Mesendoderm (in vitro differentiated cells): ENCODE measurements around the gene SSR4.

Experiments used
- DNase-seq: peaks from one replicate; pipeline ENCODE4 v3.0.0; 2013
- H2AK5ac ChIP-seq: 2 replicates; pipeline ENCODE4 v1.6.1; 2013; ENCODE audit warnings: low read length, inconsistent platforms
- H2BK120ac ChIP-seq: 2 replicates; pipeline ENCODE4 v1.6.1; 2013; ENCODE audit warnings: low read depth, mild to moderate bottlenecking, low read length, moderate library complexity, mixed read lengths
- H2BK15ac ChIP-seq: replicated peaks from 2 replicates; pipeline ENCODE4 v1.6.1; 2013; ENCODE audit warnings: low read depth, mild to moderate bottlenecking, moderate library complexity
- H2BK5ac ChIP-seq: 2 replicates; pipeline ENCODE4 v1.6.1; 2013; ENCODE audit warnings: low read length, inconsistent platforms
- H3K18ac ChIP-seq: 2 replicates; pipeline ENCODE4 v1.6.1; 2013; ENCODE audit warnings: mild to moderate bottlenecking, low read length, mixed read lengths
- H3K23ac ChIP-seq: one replicate; pipeline ENCODE4 v1.6.1; 2013; ENCODE audit warnings: low read length
- H3K27ac ChIP-seq: 2 replicates; pipeline ENCODE4 v1.5.1; 2013; ENCODE audit warnings: low read depth, mild to moderate bottlenecking, inconsistent platforms, low read length, moderate library complexity
- H3K27me3 ChIP-seq: 2 replicates; pipeline ENCODE4 v1.6.1; 2013; ENCODE audit warnings: low read length, control low read depth, mild to moderate bottlenecking, inconsistent platforms; ENCODE audit not compliant: insufficient read depth, poor library complexity
- H3K36me3 ChIP-seq: 2 replicates; pipeline ENCODE4 v1.6.1; 2013; ENCODE audit warnings: low read length, inconsistent platforms; ENCODE audit not compliant: control insufficient read depth, insufficient read depth
- H3K4ac ChIP-seq: one replicate; pipeline ENCODE4 v1.6.1; 2013; ENCODE audit warnings: low read depth, mild to moderate bottlenecking, low read length, moderate library complexity
- H3K4me1 ChIP-seq: 2 replicates; pipeline ENCODE4 v1.6.1; 2013; ENCODE audit warnings: low read depth, low read length, inconsistent platforms; ENCODE audit not compliant: control insufficient read depth
- H3K4me2 ChIP-seq: 2 replicates; pipeline ENCODE4 v1.6.1; 2013; ENCODE audit warnings: low read length
- H3K4me3 ChIP-seq: 2 replicates; pipeline ENCODE4 v1.5.1; 2013; ENCODE audit warnings: mild to moderate bottlenecking, low read length
- H3K56ac ChIP-seq: one replicate; pipeline ENCODE4 v1.6.1; 2013; ENCODE audit warnings: low read length
- H3K79me1 ChIP-seq: 2 replicates; pipeline ENCODE4 v1.6.1; 2013; ENCODE audit warnings: low read length, inconsistent platforms
- H3K79me2 ChIP-seq: 2 replicates; pipeline ENCODE4 v1.6.1; 2013; ENCODE audit warnings: mild to moderate bottlenecking, low read length; ENCODE audit not compliant: control insufficient read depth, insufficient read depth
- H3K9ac ChIP-seq: 2 replicates; pipeline ENCODE4 v1.6.1; 2013; ENCODE audit warnings: low read length, inconsistent platforms
- H4K5ac ChIP-seq: one replicate; pipeline ENCODE4 v1.6.1; 2013; ENCODE audit warnings: low read length
- H4K8ac ChIP-seq: one replicate; pipeline ENCODE4 v1.6.1; 2013; ENCODE audit warnings: low read depth, mild to moderate bottlenecking, control low read depth, low read length, moderate library complexity
- WGBS: extraction: QIAGEN DNeasy Blood & Tissue Kit; methylation state at CpG from one replicate; pipeline ENCODE4 v1.1.7; 2013; ENCODE audit warnings: low lambda C conversion rate, missing lambda C conversion rate; ENCODE audit not compliant: insufficient coverage; ENCODE audit errors: extremely low coverage; 5-methylcytosine and 5-hydroxymethylcytosine counted together

The SSR4 gene

GRCh38 chrX:153807976-153808375 lies 13.5 kb downstream of the SSR4 start:
- Histone ChIP-seq H2AK5ac (no peak overlapping the region), H3K27me3 (no peaks in the 10 kb centered on the region), H3K36me3 (no peaks in the 10 kb centered on the region), H3K27ac (no peak overlapping the region), H3K9ac (no peak overlapping the region), H4K5ac (no peak overlapping the region), H3K4ac (no peak overlapping the region), H3K4me1 (no peaks in the 10 kb centered on the region), H3K18ac (no peak overlapping the region), H4K8ac (no peak overlapping the region), H3K56ac (no peak overlapping the region), H2BK15ac (no peak overlapping the region), H2BK5ac (no peak overlapping the region), H3K79me1 (no peaks in the 10 kb centered on the region), H2BK120ac (no peak overlapping the region), H3K23ac (no peak overlapping the region), H3K79me2 (peaks cover 8% of the 10 kb centered on the region), H3K4me3 (no peak overlapping the region), H3K4me2 (no peak overlapping the region)
- DNase-seq = no peak
- WGBS = no CpG with 5 or more reads among the region's 19 CpGs

GRCh38 chrX:153812220-153812619 lies 17.8 kb downstream of the SSR4 start:
- DNase-seq = peak; percentile 65

GRCh38 chrX:153813161-153813560 lies 18.7 kb downstream of the SSR4 start:
- H3K9ac ChIP-seq = no peak overlapping the region

More at GRCh38 chrX:153812220-153812619, 17.8 kb downstream of the SSR4 start:
- no CpG with 5 or more reads among the region's 14 CpGs for WGBS
- no peak overlapping the region for H3K4me3 ChIP-seq
- H3K56ac ChIP-seq = no peak overlapping the region
- H2AK5ac ChIP-seq = no peak overlapping the region
- H2BK5ac ChIP-seq = no peak overlapping the region
- H2BK15ac ChIP-seq = no peak overlapping the region
- H3K27ac ChIP-seq = no peak overlapping the region
- H3K9ac ChIP-seq = no peak overlapping the region
- H2BK120ac ChIP-seq = no peak overlapping the region
- no peak overlapping the region for H3K18ac ChIP-seq
- H3K23ac ChIP-seq = no peak overlapping the region
- no peak overlapping the region for H4K5ac ChIP-seq
- H4K8ac ChIP-seq = no peak overlapping the region
- no peaks in the 10 kb centered on the region for H3K36me3 ChIP-seq
- no peak overlapping the region for H3K4me2 ChIP-seq
- H3K4me1 ChIP-seq = no peaks in the 10 kb centered on the region
- peaks cover 18% of the 10 kb centered on the region for H3K79me2 ChIP-seq
- no peaks in the 10 kb centered on the region for H3K79me1 ChIP-seq
- no peaks in the 10 kb centered on the region for H3K27me3 ChIP-seq
- no peak overlapping the region for H3K4ac ChIP-seq

GRCh38 chrX:153814591-153815315 lies 20.3 kb downstream of the SSR4 start:
- Histone ChIP-seq H3K4me1 (no peaks in the 10 kb centered on the region), H2BK120ac (no peak overlapping the region), H3K79me2 (peaks cover 23% of the 10 kb centered on the region), H3K18ac (no peak overlapping the region), H4K8ac (no peak overlapping the region), H3K27me3 (no peaks in the 10 kb centered on the region), H4K5ac (no peak overlapping the region), H2BK5ac (no peak overlapping the region), H3K4ac (no peak overlapping the region), H3K4me3 (no peak overlapping the region), H3K4me2 (no peak overlapping the region), H3K79me1 (no peaks in the 10 kb centered on the region), H2BK15ac (no peak overlapping the region), H2AK5ac (no peak overlapping the region), H3K36me3 (no peaks in the 10 kb centered on the region), H3K23ac (no peak overlapping the region), H3K27ac (no peak overlapping the region), H3K9ac (no peak overlapping the region), H3K56ac (no peak overlapping the region)
- WGBS = no CpG with 5 or more reads among the region's 19 CpGs
- no peak for DNase-seq

More at GRCh38 chrX:153813161-153813560, 18.7 kb downstream of the SSR4 start:
- no CpG with 5 or more reads among the region's 5 CpGs for WGBS
- H3K56ac ChIP-seq = no peak overlapping the region
- no peak overlapping the region for H4K8ac ChIP-seq
- H3K4ac ChIP-seq = no peak overlapping the region
- no peak overlapping the region for H2BK5ac ChIP-seq
- H3K79me1 ChIP-seq = no peaks in the 10 kb centered on the region
- no peak overlapping the region for H3K18ac ChIP-seq
- no peak overlapping the region for H2BK15ac ChIP-seq
- H3K23ac ChIP-seq = no peak overlapping the region
- H4K5ac ChIP-seq = no peak overlapping the region
- H3K36me3 ChIP-seq = no peaks in the 10 kb centered on the region
- H3K27me3 ChIP-seq = no peaks in the 10 kb centered on the region
- H2BK120ac ChIP-seq = no peak overlapping the region
- no peaks in the 10 kb centered on the region for H3K4me1 ChIP-seq
- no peak for DNase-seq
- no peak overlapping the region for H3K4me3 ChIP-seq
- no peak overlapping the region for H3K4me2 ChIP-seq
- no peak overlapping the region for H3K27ac ChIP-seq
- peaks cover 23% of the 10 kb centered on the region for H3K79me2 ChIP-seq
- no peak overlapping the region for H2AK5ac ChIP-seq

GRCh38 chrX:153816831-153817690 lies 22.6 kb downstream of the SSR4 start:
- no peak overlapping the region for H4K8ac ChIP-seq
- H4K5ac ChIP-seq = no peak overlapping the region
- H3K79me2 ChIP-seq = peaks cover 19% of the 10 kb centered on the region
- H3K56ac ChIP-seq = no peak overlapping the region
- no peak overlapping the region for H3K18ac ChIP-seq
- H3K4me2 ChIP-seq = no peak overlapping the region
- no peak overlapping the region for H3K4me3 ChIP-seq
- H3K36me3 ChIP-seq = no peaks in the 10 kb centered on the region
- H3K27ac ChIP-seq = no peak overlapping the region
- H2BK120ac ChIP-seq = no peak overlapping the region
- no peak overlapping the region for H2BK5ac ChIP-seq
- no peak overlapping the region for H3K4ac ChIP-seq
- no peak for DNase-seq
- H2AK5ac ChIP-seq = no peak overlapping the region
- no peaks in the 10 kb centered on the region for H3K27me3 ChIP-seq
- H3K79me1 ChIP-seq = no peaks in the 10 kb centered on the region
- no peaks in the 10 kb centered on the region for H3K4me1 ChIP-seq
- H3K9ac ChIP-seq = no peak overlapping the region
- no CpG with 5 or more reads among the region's 25 CpGs for WGBS
- H2BK15ac ChIP-seq = no peak overlapping the region
- no peak overlapping the region for H3K23ac ChIP-seq
